Fibroblast of skin of right biceps (primary cell): ENCODE results near the gene ATXN10.

Source experiments
- DNase-seq: peaks from one replicate; pipeline ENCODE4 v3.0.0-alpha.2; 2013

Gene ATXN10

GRCh38 chr22:45882881-45883810, 211.5 kb downstream of the ATXN10 start:
- DNase-seq = no peak

GRCh38 chr22:45883811-45884170, 212.2 kb downstream of the ATXN10 start:
- no peak for DNase-seq

GRCh38 chr22:45884201-45885062, 212.8 kb downstream of the ATXN10 start:
- DNase-seq = no peak

GRCh38 chr22:45885171-45885840, 213.7 kb downstream of the ATXN10 start:
- no peak for DNase-seq

GRCh38 chr22:45885941-45886395, 214.3 kb downstream of the ATXN10 start:
- DNase-seq = no peak

GRCh38 chr22:45886540-45886939, 214.9 kb downstream of the ATXN10 start:
- no peak for DNase-seq

GRCh38 chr22:45887202-45888131, 215.8 kb downstream of the ATXN10 start:
- DNase-seq = no peak

- DNase-seq = no peak
Measured at GRCh38 chr22:45888221-45889092, 216.8 kb downstream of the ATXN10 start.

- DNase-seq = no peak
Measured at GRCh38 chr22:45889093-45889538, 217.5 kb downstream of the ATXN10 start.

- peak; percentile 32 for DNase-seq
Measured at GRCh38 chr22:45889539-45890350, 218.1 kb downstream of the ATXN10 start.

GRCh38 chr22:45890351-45890635, 218.7 kb downstream of the ATXN10 start:
- DNase-seq = no peak

GRCh38 chr22:45891021-45891421, 219.4 kb downstream of the ATXN10 start:
- DNase-seq = no peak

- no peak for DNase-seq
Measured at GRCh38 chr22:45891471-45891995, 219.9 kb downstream of the ATXN10 start.

- DNase-seq = no peak
Measured at GRCh38 chr22:45891996-45892621, 220.5 kb downstream of the ATXN10 start.

- DNase-seq = no peak
Measured at GRCh38 chr22:45892681-45893461, 221.2 kb downstream of the ATXN10 start.

GRCh38 chr22:45893516-45893915, 221.9 kb downstream of the ATXN10 start:
- DNase-seq = no peak
